H9 (cell line): Measurements from ENCODE around the gene SMC1B. TPM values are rescaled to one million over a fixed set of nuclear protein-coding genes. Genes with fewer than 3 reads are reported as not detected.

Experiments
- DNase-seq: peaks from one replicate; pipeline ENCODE4 v3.0.0-alpha.2; 2017
- H2AFZ ChIP-seq: one replicate; pipeline ENCODE4 v1.6.1; 2013; ENCODE audit warnings: mild to moderate bottlenecking, low read length, control low read depth, moderate library complexity
- H2AK5ac ChIP-seq: 2 replicates; pipeline ENCODE4 v1.6.1; 2013; ENCODE audit warnings: low read length, control low read depth, mixed read lengths; ENCODE audit not compliant: insufficient read length
- H2BK120ac ChIP-seq: one replicate; pipeline ENCODE4 v1.6.1; 2013; ENCODE audit warnings: low read depth, mild to moderate bottlenecking, low read length, control low read depth, inconsistent platforms; ENCODE audit not compliant: poor library complexity, severe bottlenecking
- H2BK12ac ChIP-seq: 2 replicates; pipeline ENCODE4 v1.6.1; 2013; ENCODE audit warnings: low read length, control low read depth, mixed read lengths, low read depth; ENCODE audit not compliant: insufficient read length
- H2BK15ac ChIP-seq: 2 replicates; pipeline ENCODE4 v1.6.1; 2013; ENCODE audit warnings: low read depth, low read length, control low read depth
- H2BK20ac ChIP-seq: one replicate; pipeline ENCODE4 v1.6.1; 2013; ENCODE audit warnings: low read depth, mild to moderate bottlenecking, low read length, control low read depth, inconsistent platforms; ENCODE audit not compliant: poor library complexity, severe bottlenecking
- H2BK5ac ChIP-seq: 2 replicates; pipeline ENCODE4 v1.6.1; 2013; ENCODE audit warnings: low read length, control low read depth, mixed read lengths; ENCODE audit not compliant: insufficient read length
- H3K14ac ChIP-seq: 2 replicates; pipeline ENCODE4 v1.6.1; 2013; ENCODE audit warnings: low read length, control low read depth; ENCODE audit not compliant: insufficient read depth
- H3K18ac ChIP-seq: 2 replicates; pipeline ENCODE4 v1.6.1; 2013; ENCODE audit warnings: low read depth, mild to moderate bottlenecking, mixed read lengths, low read length, control low read depth; ENCODE audit not compliant: insufficient read length
- H3K23ac ChIP-seq: 2 replicates; pipeline ENCODE4 v1.6.1; 2013; ENCODE audit warnings: low read length, control low read depth, mixed read lengths, low read depth; ENCODE audit not compliant: insufficient read length
- H3K23me2 ChIP-seq: 2 replicates; pipeline ENCODE4 v1.6.1; 2013; ENCODE audit warnings: low read depth, mild to moderate bottlenecking, mixed read lengths, low read length, control low read depth; ENCODE audit not compliant: insufficient read length, poor library complexity, severe bottlenecking
- H3K27ac ChIP-seq: 2 replicates; pipeline ENCODE4 v1.5.1; 2013; ENCODE audit warnings: low read length, control low read depth, mixed read lengths, low read depth; ENCODE audit not compliant: insufficient read length
- H3K27me3 ChIP-seq: 2 replicates; pipeline ENCODE4 v1.6.1; 2013; ENCODE audit warnings: low read length, control low read depth, inconsistent platforms; ENCODE audit not compliant: insufficient read depth
- H3K4ac ChIP-seq: 2 replicates; pipeline ENCODE4 v1.6.1; 2013; ENCODE audit warnings: low read depth, mild to moderate bottlenecking, control low read depth, inconsistent platforms, low read length, moderate library complexity
- H3K4me1 ChIP-seq: 2 replicates; pipeline ENCODE4 v1.6.1; 2013; ENCODE audit warnings: low read length, control low read depth, inconsistent platforms; ENCODE audit not compliant: insufficient read depth
- H3K4me2 ChIP-seq: 2 replicates; pipeline ENCODE4 v1.6.1; 2013; ENCODE audit warnings: low read length, control low read depth, mixed read lengths; ENCODE audit not compliant: insufficient read length, insufficient read depth
- H3K56ac ChIP-seq: 2 replicates; pipeline ENCODE4 v1.6.1; 2013; ENCODE audit warnings: low read depth, mild to moderate bottlenecking, mixed read lengths, low read length, control low read depth; ENCODE audit not compliant: insufficient read length
- H3K79me1 ChIP-seq: 2 replicates; pipeline ENCODE4 v1.6.1; 2013; ENCODE audit warnings: low read depth, mild to moderate bottlenecking, moderate library complexity, low read length, control low read depth, inconsistent platforms; ENCODE audit not compliant: insufficient read depth, poor library complexity, severe bottlenecking
- H3K79me2 ChIP-seq: 2 replicates; pipeline ENCODE4 v1.6.1; 2013; ENCODE audit warnings: low read length, control low read depth, inconsistent platforms; ENCODE audit not compliant: insufficient read depth
- H3K9ac ChIP-seq: 2 replicates; pipeline ENCODE4 v1.6.1; 2013; ENCODE audit warnings: low read length, control low read depth, mixed read lengths; ENCODE audit not compliant: insufficient read length; ENCODE audit errors: extremely low read depth
- H3K9me3 ChIP-seq: one replicate; pipeline ENCODE4 v1.6.1; 2013; ENCODE audit warnings: low read depth, low read length, inconsistent platforms; ENCODE audit not compliant: control insufficient read depth
- H3T11ph ChIP-seq: one replicate; pipeline ENCODE4 v1.6.1; 2013; ENCODE audit warnings: mild to moderate bottlenecking, low read length, control low read depth, inconsistent platforms
- H4K20me1 ChIP-seq: one replicate; pipeline ENCODE4 v1.6.1; 2013; ENCODE audit not compliant: control insufficient read depth, insufficient read length, insufficient read depth
- H4K5ac ChIP-seq: 2 replicates; pipeline ENCODE4 v1.6.1; 2013; ENCODE audit warnings: low read depth, mild to moderate bottlenecking, mixed read lengths, low read length, control low read depth; ENCODE audit not compliant: insufficient read length
- H4K8ac ChIP-seq: replicated peaks from 2 replicates; pipeline ENCODE4 v1.6.1; 2013; ENCODE audit warnings: low read length, control low read depth, mixed read lengths, low read depth; ENCODE audit not compliant: insufficient read length
- H4K91ac ChIP-seq: 2 replicates; pipeline ENCODE4 v1.6.1; 2013; ENCODE audit warnings: low read depth, mild to moderate bottlenecking, moderate library complexity, mixed read lengths, low read length, control low read depth; ENCODE audit not compliant: insufficient read length
- H3K27ac Mint-ChIP-seq, 3 experiments: 2 replicates in 2 of 3; 3 replicates in 1 of 3; pipeline ENCODE4 v1.8.0; 2020 to 2021; ENCODE audit warnings: mixed read lengths in 3 of 3, mild to moderate bottlenecking in 1 of 3, moderate library complexity in 1 of 3
- H3K27me3 Mint-ChIP-seq: 2 replicates; pipeline ENCODE4 v1.8.0; 2021; ENCODE audit warnings: low read depth, mild to moderate bottlenecking, moderate library complexity, mixed read lengths
- H3K36me3 Mint-ChIP-seq, 3 experiments: 2 replicates in 2 of 3; 3 replicates in 1 of 3; pipeline ENCODE4 v1.8.0; 2020 to 2021; ENCODE audit warnings: low read depth in 3 of 3, mixed read lengths in 3 of 3; ENCODE audit not compliant: insufficient read depth in 1 of 3
- H3K4me1 Mint-ChIP-seq, 2 experiments: 2 replicates each; pipeline ENCODE4 v1.8.0; 2020; ENCODE audit warnings: mixed read lengths in 2 of 2
- H3K4me3 Mint-ChIP-seq, 2 experiments: 2 replicates in 1 of 2; 3 replicates in 1 of 2; pipeline ENCODE4 v1.8.0; 2020 to 2021; ENCODE audit warnings: mild to moderate bottlenecking in 2 of 2, mixed read lengths in 2 of 2, moderate library complexity in 1 of 2
- H3K9me3 Mint-ChIP-seq, 2 experiments: 2 replicates in 1 of 2; 3 replicates in 1 of 2; pipeline ENCODE4 v1.8.0; 2020; ENCODE audit warnings: mild to moderate bottlenecking in 2 of 2, mixed read lengths in 2 of 2, moderate library complexity in 1 of 2
- WGBS: extraction: QIAGEN DNeasy Blood & Tissue Kit; methylation state at CpG from one replicate; pipeline ENCODE4 v1.1.7; 2013; ENCODE audit warnings: missing lambda C conversion rate, low lambda C conversion rate, mixed read lengths; ENCODE audit not compliant: insufficient read length; ENCODE audit errors: extremely low coverage; 5-methylcytosine and 5-hydroxymethylcytosine counted together
- total RNA-seq: library from RNA; stranded (reverse); gene quantifications from 2 replicates; pipeline ENCODE4 v1.2.1, GENCODE V29; 2021
- TF ChIP-seq, protein P1 (sequence below): fragments of 200-600 bp; sonication (generic); conservative IDR thresholded peaks from 3 replicates; pipeline ENCODE4 v1.8.0; 2021; ENCODE audit warnings: antibody characterized with exemption, mild to moderate bottlenecking

The SMC1B gene
- total RNA-seq, 1 experiment from 2014 or later: not detected

DNA sequence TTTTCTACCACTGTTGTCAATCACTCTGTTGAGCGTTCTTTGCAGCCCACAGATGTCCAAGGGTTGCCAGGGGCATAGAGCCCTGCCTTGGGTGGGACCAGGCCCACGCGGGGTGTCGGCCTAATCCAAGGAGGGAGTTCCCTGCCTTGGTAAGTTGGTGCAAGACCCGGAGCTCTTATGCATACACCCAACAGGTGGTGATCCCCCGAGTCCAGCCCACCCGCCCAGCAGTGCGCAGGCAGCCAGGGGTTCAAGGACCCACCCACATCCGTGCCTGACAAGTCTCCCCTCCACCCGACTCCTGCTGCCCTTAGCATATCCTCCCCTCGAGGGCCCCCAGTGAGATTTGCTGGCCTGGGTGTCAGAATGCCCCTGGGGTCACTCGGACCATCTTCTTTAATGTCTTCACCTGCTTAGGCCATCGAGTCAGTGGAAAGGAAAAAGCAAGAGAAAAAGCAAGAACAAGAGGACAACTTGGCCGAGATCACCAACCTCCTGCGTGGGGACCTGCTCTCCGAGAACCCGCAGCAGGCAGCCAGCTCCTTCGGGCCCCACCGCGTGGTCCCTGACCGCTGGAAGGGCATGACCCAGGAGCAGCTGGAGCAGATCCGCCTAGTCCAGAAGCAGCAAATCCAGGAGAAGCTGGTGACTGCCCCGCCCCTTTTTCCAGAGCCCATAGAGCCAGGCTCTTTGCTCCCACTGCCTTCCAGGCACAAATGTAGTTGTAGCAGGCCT is 12.3 kb upstream of the SMC1B start:
- TF ChIP-seq, protein P1, sequence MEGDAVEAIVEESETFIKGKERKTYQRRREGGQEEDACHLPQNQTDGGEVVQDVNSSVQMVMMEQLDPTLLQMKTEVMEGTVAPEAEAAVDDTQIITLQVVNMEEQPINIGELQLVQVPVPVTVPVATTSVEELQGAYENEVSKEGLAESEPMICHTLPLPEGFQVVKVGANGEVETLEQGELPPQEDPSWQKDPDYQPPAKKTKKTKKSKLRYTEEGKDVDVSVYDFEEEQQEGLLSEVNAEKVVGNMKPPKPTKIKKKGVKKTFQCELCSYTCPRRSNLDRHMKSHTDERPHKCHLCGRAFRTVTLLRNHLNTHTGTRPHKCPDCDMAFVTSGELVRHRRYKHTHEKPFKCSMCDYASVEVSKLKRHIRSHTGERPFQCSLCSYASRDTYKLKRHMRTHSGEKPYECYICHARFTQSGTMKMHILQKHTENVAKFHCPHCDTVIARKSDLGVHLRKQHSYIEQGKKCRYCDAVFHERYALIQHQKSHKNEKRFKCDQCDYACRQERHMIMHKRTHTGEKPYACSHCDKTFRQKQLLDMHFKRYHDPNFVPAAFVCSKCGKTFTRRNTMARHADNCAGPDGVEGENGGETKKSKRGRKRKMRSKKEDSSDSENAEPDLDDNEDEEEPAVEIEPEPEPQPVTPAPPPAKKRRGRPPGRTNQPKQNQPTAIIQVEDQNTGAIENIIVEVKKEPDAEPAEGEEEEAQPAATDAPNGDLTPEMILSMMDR: no peak
- no peak for DNase-seq
- Histone ChIP-seq H3K23me2 (no peaks in the 10 kb centered on the region), H3K18ac (no peak overlapping the region), H2BK5ac (no peak overlapping the region), H3K56ac (no peak overlapping the region), H2BK15ac (no peak overlapping the region), H3K23ac (no peak overlapping the region), H2AK5ac (no peak overlapping the region), H4K5ac (no peak overlapping the region), H2BK120ac (no peak overlapping the region), H3K4me2 (no peak overlapping the region), H2BK20ac (no peak overlapping the region), H3K14ac (no peak overlapping the region), H4K20me1 (no peaks in the 10 kb centered on the region), H2AFZ (no peak overlapping the region), H3K4me1 (no peaks in the 10 kb centered on the region), H3T11ph (no peak overlapping the region), H3K27me3 (no peaks in the 10 kb centered on the region), H4K8ac (no peak overlapping the region), H3K9me3 (no peaks in the 10 kb centered on the region), H2BK12ac (no peak overlapping the region), H4K91ac (no peak overlapping the region), H3K79me2 (no peaks in the 10 kb centered on the region), H3K79me1 (no peaks in the 10 kb centered on the region), H3K27ac (no peak overlapping the region), H3K4ac (no peak overlapping the region), H3K9ac (no peak overlapping the region)
- H3K36me3 Mint-ChIP-seq: peaks cover 0 to 8% (median 6%) of the 10 kb centered on the region in 3 experiments; a peak in 4 of 7 replicates
- peaks cover 17% of the 10 kb centered on the region for H3K27me3 Mint-ChIP-seq
- no peak overlapping the region for H3K4me3 Mint-ChIP-seq
- H3K4me1 Mint-ChIP-seq: peaks cover 3 to 9% of the 10 kb centered on the region in 2 experiments; a peak in 3 of 4 replicates
- no peak overlapping the region for H3K27ac Mint-ChIP-seq
- whole genome bisulfite sequencing: no CpG with 5 or more reads among the region's 23 CpGs
- peaks cover 0 to 6% of the 10 kb centered on the region in 2 experiments; a peak in 2 of 5 replicates for H3K9me3 Mint-ChIP-seq
